GM21515 (cell line): ENCODE data around the gene PNPLA2.
A peak's percentile ranks its signal among the peaks of the same experiment; 100 is the strongest.

Experiments used
- ATAC-seq: cut with Tn5 transposase; IDR thresholded peaks from one replicate; pipeline ENCODE4 v1.9.1; 2021; ENCODE audit not compliant: unreplicated experiment

Gene PNPLA2

GRCh38 chr11:818396-819128 is at the start of gene PNPLA2:
Gene PNPLA2, plus strand, starts transcription at chr11:818914. Its CDS starts 805 bp downstream, at chr11:819719.
- peak; percentile 3 for ATAC-seq

- ATAC-seq = no peak
Measured at GRCh38 chr11:769887-770641, 48.6 kb upstream of the PNPLA2 start.

- ATAC-seq = no peak
Measured at GRCh38 chr11:770642-771616, 47.8 kb upstream of the PNPLA2 start.

- no peak for ATAC-seq
Measured at GRCh38 chr11:771617-772204, 47.0 kb upstream of the PNPLA2 start.

GRCh38 chr11:772429-773390 is 46.0 kb upstream of the PNPLA2 start:
- no peak for ATAC-seq

GRCh38 chr11:773425-773824 is 45.3 kb upstream of the PNPLA2 start:
- ATAC-seq = no peak

- no peak for ATAC-seq
Measured at GRCh38 chr11:773830-774229, 44.9 kb upstream of the PNPLA2 start.

- no peak for ATAC-seq
Measured at GRCh38 chr11:774873-775592, 43.7 kb upstream of the PNPLA2 start.

GRCh38 chr11:776263-776560 is 42.5 kb upstream of the PNPLA2 start:
- ATAC-seq = no peak

- ATAC-seq = peak; percentile 17
Measured at GRCh38 chr11:776561-777287, 42.0 kb upstream of the PNPLA2 start.

GRCh38 chr11:777288-778255 is 41.1 kb upstream of the PNPLA2 start, which contains the start of gene GATD1:
Gene GATD1, minus strand, starts transcription at chr11:777487. Its CDS starts 25 bp downstream, at chr11:777462.
- ATAC-seq = peak; percentile 62

- ATAC-seq = no peak
Measured at GRCh38 chr11:778976-779954, 39.4 kb upstream of the PNPLA2 start.

- no peak for ATAC-seq
Measured at GRCh38 chr11:779955-780532, 38.7 kb upstream of the PNPLA2 start.

GRCh38 chr11:782264-783174 is 36.2 kb upstream of the PNPLA2 start:
- ATAC-seq = no peak

- no peak for ATAC-seq
Measured at GRCh38 chr11:783581-784015, 35.1 kb upstream of the PNPLA2 start.
